Progenitor cell of endocrine pancreas (in vitro differentiated cells): ENCODE results near the gene PGPEP1. TPM values are rescaled to one million over a fixed set of nuclear protein-coding genes. Genes with fewer than 3 reads are reported as not detected.

Experiments used
- DNase-seq: peaks from one replicate; pipeline ENCODE4 v3.0.0; 2021; ENCODE audit warnings: low spot score; ENCODE audit not compliant: unreplicated experiment
- H3K27ac Mint-ChIP-seq: 2 replicates; pipeline ENCODE4 v1.8.0; 2021; ENCODE audit warnings: mild to moderate bottlenecking, moderate library complexity, mixed read lengths
- H3K27me3 Mint-ChIP-seq: 2 replicates; pipeline ENCODE4 v1.8.0; 2021; ENCODE audit warnings: mixed read lengths
- H3K36me3 Mint-ChIP-seq: 2 replicates; pipeline ENCODE4 v1.8.0; 2022; ENCODE audit warnings: mixed read lengths; ENCODE audit not compliant: insufficient read depth
- H3K4me1 Mint-ChIP-seq: 2 replicates; pipeline ENCODE4 v1.8.0; 2021; ENCODE audit warnings: low read depth, mixed read lengths
- H3K4me3 Mint-ChIP-seq: 2 replicates; pipeline ENCODE4 v1.8.0; 2021; ENCODE audit warnings: low read depth, mild to moderate bottlenecking, moderate library complexity, mixed read lengths
- H3K9me3 Mint-ChIP-seq: 2 replicates; pipeline ENCODE4 v1.8.0; 2021; ENCODE audit warnings: low read depth, mixed read lengths
- total RNA-seq: library from RNA; stranded (reverse); gene quantifications from 2 replicates; pipeline ENCODE4 v1.2.1, GENCODE V29; 2021
- TF ChIP-seq, protein P1 (sequence below): fragments of 200-600 bp; sonication (generic); IDR thresholded peaks from one replicate; pipeline ENCODE4 v1.5.0; 2021; ENCODE audit warnings: antibody characterized with exemption, mild to moderate bottlenecking; ENCODE audit not compliant: unreplicated experiment

The PGPEP1 gene
- total RNA-seq, 1 donor from 2014 or later, result 51.3 TPM

DNA sequence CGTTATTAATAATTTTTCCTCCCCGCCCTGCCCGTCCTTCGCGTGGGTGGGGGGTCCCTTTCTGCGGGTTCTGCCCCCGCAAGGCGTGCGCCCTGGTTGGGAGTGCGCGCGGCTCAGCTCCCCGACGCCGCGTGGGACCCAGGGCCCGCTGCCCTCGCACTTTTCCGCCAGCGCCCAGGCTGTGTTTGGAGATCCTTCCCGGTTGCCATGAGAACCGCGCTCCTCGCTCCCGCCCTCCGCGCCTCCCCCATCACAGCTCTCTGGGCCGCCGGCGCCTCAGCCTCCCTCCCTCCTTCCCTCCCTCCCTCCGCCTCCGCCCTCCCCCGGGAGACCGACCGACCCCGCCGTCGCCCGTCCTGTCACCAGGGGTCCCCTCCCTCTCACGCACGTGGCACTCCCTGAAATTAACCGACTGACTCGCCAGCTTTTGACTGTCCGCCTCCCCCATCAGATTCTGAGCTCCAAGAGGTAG is 76.4 kb downstream of the PGPEP1 start:
- peak overlapping the region; percentile 56 for H3K4me3 Mint-ChIP-seq
- no peaks in the 10 kb centered on the region for H3K9me3 Mint-ChIP-seq
- TF ChIP-seq, protein P1, sequence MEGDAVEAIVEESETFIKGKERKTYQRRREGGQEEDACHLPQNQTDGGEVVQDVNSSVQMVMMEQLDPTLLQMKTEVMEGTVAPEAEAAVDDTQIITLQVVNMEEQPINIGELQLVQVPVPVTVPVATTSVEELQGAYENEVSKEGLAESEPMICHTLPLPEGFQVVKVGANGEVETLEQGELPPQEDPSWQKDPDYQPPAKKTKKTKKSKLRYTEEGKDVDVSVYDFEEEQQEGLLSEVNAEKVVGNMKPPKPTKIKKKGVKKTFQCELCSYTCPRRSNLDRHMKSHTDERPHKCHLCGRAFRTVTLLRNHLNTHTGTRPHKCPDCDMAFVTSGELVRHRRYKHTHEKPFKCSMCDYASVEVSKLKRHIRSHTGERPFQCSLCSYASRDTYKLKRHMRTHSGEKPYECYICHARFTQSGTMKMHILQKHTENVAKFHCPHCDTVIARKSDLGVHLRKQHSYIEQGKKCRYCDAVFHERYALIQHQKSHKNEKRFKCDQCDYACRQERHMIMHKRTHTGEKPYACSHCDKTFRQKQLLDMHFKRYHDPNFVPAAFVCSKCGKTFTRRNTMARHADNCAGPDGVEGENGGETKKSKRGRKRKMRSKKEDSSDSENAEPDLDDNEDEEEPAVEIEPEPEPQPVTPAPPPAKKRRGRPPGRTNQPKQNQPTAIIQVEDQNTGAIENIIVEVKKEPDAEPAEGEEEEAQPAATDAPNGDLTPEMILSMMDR, result no peak
- H3K27ac Mint-ChIP-seq, result peak overlapping the region; percentile 93
- H3K27me3 Mint-ChIP-seq, result peaks cover 50% of the 10 kb centered on the region
- peaks cover 18% of the 10 kb centered on the region for H3K4me1 Mint-ChIP-seq
- peak; percentile 59 for DNase-seq
- no peaks in the 10 kb centered on the region for H3K36me3 Mint-ChIP-seq

DNA sequence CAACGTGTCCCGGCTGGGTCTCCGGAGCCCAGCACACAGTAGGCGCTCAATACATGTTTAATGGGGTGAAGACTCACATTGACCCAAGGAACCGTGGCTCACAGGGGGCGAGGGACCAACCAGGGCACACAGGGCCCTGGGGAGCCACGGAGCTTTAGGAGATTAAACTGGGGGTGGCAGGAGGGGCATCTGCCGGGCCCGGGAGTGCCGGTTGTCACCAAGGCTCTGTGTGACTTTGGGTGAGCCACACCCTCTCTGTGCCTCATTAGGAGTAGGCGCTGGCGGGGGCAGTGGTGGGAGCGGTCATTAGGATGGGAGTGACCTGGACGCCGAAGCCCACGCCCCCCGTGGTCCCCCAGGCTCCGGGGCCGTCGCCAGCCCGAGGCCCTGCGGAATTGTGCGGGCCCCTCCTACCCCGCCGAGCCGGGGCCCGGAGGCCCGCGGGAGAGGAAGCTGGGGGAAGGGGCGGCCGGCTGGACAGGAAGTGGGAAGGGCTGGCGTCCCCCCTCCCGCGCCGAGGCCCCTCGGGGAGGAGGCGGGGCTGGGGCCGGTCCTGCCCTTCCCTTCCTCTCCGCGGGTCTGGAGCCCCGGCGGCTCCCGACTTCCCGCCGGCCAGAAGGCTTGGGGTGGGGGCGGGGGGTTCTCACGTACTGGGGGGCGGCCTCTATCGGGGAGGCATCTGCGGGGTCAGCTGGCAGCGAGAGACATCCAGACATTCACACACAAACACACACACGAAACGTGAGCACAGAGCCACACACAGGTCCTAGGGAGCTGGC is 77.0 kb downstream of the PGPEP1 start:
- Mint-ChIP-seq H3K4me1 (peaks cover 18% of the 10 kb centered on the region), H3K36me3 (no peaks in the 10 kb centered on the region), H3K4me3 (peak overlapping the region; percentile 59), H3K27ac (peak overlapping the region; percentile 93), H3K9me3 (no peaks in the 10 kb centered on the region), H3K27me3 (peaks cover 49% of the 10 kb centered on the region)
- TF ChIP-seq, protein P1, result no peak
- DNase-seq, result peak; percentile 28

DNA sequence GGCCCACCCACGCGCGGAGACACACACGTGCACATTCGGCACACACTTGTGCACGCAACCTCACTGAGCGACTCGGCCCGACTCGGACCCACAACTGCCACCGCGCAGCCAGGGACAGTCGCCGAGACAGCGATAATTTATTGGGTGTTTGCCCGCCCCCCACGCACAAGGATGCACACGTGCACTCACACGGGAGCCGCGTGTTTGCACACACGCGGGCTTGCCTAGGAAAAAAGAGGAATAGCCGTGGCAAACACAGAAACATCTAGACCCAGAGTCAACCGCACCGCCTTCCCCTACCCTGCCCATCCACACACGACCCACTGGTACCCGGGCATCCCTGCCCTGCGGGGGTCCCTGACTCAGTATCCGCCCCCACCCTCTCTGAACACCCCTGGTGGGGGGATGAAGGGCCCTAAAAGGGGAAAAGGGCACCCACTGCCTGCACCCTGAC is 77.7 kb downstream of the PGPEP1 start:
- H3K27me3 Mint-ChIP-seq, result peaks cover 50% of the 10 kb centered on the region
- H3K27ac Mint-ChIP-seq, result no peak overlapping the region
- no peaks in the 10 kb centered on the region for H3K36me3 Mint-ChIP-seq
- peaks cover 18% of the 10 kb centered on the region for H3K4me1 Mint-ChIP-seq
- TF ChIP-seq, protein P1, result no peak
- peak overlapping the region; percentile 59 for H3K4me3 Mint-ChIP-seq
- H3K9me3 Mint-ChIP-seq, result no peaks in the 10 kb centered on the region
- peak; percentile 8 for DNase-seq

DNA sequence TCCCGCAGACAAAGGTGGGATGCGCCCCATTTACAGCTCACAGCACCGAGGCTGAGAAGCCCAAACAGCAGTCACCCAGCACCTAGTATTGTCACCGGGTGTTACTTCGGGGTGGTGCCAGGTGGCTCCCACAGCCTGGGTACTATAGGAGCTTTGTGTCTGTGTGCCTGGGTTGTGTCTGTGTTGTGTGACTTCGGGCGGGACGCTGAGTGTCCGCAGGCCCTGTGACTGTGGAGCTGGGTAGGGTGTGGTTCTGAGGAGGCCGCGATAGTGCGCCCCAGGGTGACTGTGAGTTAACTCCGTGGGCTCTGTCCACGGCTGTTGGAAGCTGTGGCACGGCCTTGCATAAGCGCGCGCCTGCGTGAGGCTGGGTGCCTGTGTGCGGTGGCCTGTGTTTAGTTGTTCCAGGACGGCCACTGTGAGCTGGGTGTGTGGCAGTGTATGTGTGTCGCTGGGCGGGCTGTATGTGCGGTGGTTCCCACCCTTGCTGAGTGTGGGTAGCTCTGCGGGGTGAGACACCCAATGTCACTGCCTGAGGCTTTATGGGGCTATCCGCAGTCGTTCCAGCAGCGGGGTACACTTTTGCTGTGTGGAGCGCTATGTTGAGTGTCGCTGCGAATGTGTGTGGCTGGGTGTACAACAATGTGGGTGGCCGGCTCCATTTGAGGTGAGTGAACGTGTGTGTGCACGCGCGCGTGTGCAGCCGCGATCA is 78.2 kb downstream of the PGPEP1 start:
- peaks cover 52% of the 10 kb centered on the region for H3K27me3 Mint-ChIP-seq
- H3K36me3 Mint-ChIP-seq, result no peaks in the 10 kb centered on the region
- peak overlapping the region; percentile 69 for H3K4me3 Mint-ChIP-seq
- DNase-seq, result peak; percentile 17
- TF ChIP-seq, protein P1, result no peak
- H3K4me1 Mint-ChIP-seq, result peaks cover 18% of the 10 kb centered on the region
- peak overlapping the region; percentile 89 for H3K27ac Mint-ChIP-seq
- H3K9me3 Mint-ChIP-seq, result no peaks in the 10 kb centered on the region

DNA sequence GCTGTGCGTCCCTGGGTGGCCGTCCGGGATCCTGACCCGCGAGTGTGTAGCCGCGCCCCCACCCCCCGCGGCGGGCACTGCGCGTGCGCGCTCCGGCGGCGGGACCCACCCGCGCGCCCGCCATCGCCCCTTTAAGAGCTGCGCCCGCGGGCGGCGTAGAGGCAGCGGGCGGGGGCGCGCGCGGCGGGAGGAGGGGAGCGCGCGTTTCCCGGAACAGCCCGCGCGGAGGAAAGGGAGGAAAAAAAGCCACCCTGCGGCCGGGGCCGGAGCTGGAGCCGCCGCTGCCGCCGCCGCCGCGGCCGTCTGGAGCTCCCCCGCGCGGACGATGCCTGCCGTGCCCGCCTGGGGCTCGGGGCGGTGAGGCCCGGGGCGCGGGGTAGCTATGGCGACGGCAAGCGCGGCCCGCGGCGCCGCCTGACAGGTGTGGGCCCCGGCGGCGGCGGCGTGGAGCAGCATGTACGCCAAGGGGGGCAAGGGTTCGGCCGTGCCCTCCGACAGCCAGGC is 78.8 kb downstream of the PGPEP1 start, which contains the start of gene SSBP4:
SSBP4 (plus strand) TSS at position 204 of the 504 bp plus-strand sequence; CDS start at position 455, 251 bp downstream.
- Mint-ChIP-seq H3K4me1 (peaks cover 16% of the 10 kb centered on the region), H3K36me3 (no peaks in the 10 kb centered on the region), H3K27ac (peak within 1 kb of the TSS; percentile 89), H3K27me3 (peaks cover 52% of the 10 kb centered on the region), H3K4me3 (peak within 1 kb of the TSS; percentile 69), H3K9me3 (no peaks in the 10 kb centered on the region)
- TF ChIP-seq, protein P1, result peak; percentile 63
- DNase-seq, result peak; percentile 73
